Measurements from ENCODE around the gene VSX2. TPM values are rescaled to one million over a fixed set of nuclear protein-coding genes. Genes with fewer than 3 reads are reported as not detected.

Gene VSX2
- total RNA-seq, 2 donors from 2014 or later = not detected

GRCh38 chr14:74278080-74278479 lies 38.8 kb downstream of the VSX2 start:
- Histone ChIP-seq H3K9me3 (no peaks in the 10 kb centered on the region), H3K4me1 (no peaks in the 10 kb centered on the region), H3K4me3 (no peak overlapping the region), H3K27ac (no peak overlapping the region), H3K27me3 (no peaks in the 10 kb centered on the region), H3K36me3 (replicated peaks in 1 of 2; ENCODE audit: insufficient read depth in 1 of 2, low read depth in 2 of 2) (no peaks in the 10 kb centered on the region)
- WGBS, 2 donors = 83 to 97% methylated on average over 1 to 2 of the region's 2 CpGs
- intact Hi-C loops (cut with DNase I) = no loop called here
- DNase-seq (no peak), ATAC-seq (no peak)
- TF ChIP-seq POLR2A (IDR thresholded peaks at IDR 0.05) (no peak), CTCF (IDR thresholded peaks at IDR 0.05) (no peak)

- TF ChIP-seq POLR2A (IDR thresholded peaks at IDR 0.05) = no peak
- Histone ChIP-seq H3K4me1 (no peaks in the 10 kb centered on the region), H3K27me3 (no peaks in the 10 kb centered on the region), H3K9me3 (no peaks in the 10 kb centered on the region), H3K36me3 (replicated peaks in 1 of 2; ENCODE audit: insufficient read depth in 1 of 2, low read depth in 2 of 2) (peaks cover 0 to 14% of the 10 kb centered on the region in 2 donors), H3K4me3 (no peak overlapping the region), H3K27ac (no peak overlapping the region)
- no peak for ATAC-seq
- DNase-seq = no peak
- WGBS, 2 donors = 91% methylated on average over 2 of the region's 2 CpGs; no CpG with 5 or more reads in 1 of the 2 donors
- intact Hi-C loops (cut with DNase I) = no loop called here
These were observed 41.8 kb downstream of the VSX2 start for GRCh38 chr14:74281069-74281468.

- peaks cover 8 to 24% of the 10 kb centered on the region in 2 donors for H3K36me3 ChIP-seq (replicated peaks in 1 of 2; ENCODE audit: insufficient read depth in 1 of 2, low read depth in 2 of 2)
- H3K4me3 ChIP-seq = no peak overlapping the region
- no peaks in the 10 kb centered on the region for H3K27me3 ChIP-seq
- ATAC-seq (no peak), DNase-seq (no peak)
- TF ChIP-seq POLR2A (IDR thresholded peaks at IDR 0.05) (no peak), CTCF (IDR thresholded peaks at IDR 0.05) (no peak)
- no peaks in the 10 kb centered on the region for H3K4me1 ChIP-seq
- whole genome bisulfite sequencing, 2 donors = 87 to 89% methylated on average over 7 of the region's 7 CpGs
- no peak overlapping the region for H3K27ac ChIP-seq
- H3K9me3 ChIP-seq = no peaks in the 10 kb centered on the region
- intact Hi-C loops (cut with DNase I) = no loop called here
These were observed 47.5 kb downstream of the VSX2 start for GRCh38 chr14:74286736-74287135.

- Histone ChIP-seq H3K36me3 (replicated peaks in 1 of 2; ENCODE audit: insufficient read depth in 1 of 2, low read depth in 2 of 2) (peaks cover 8 to 16% of the 10 kb centered on the region in 2 donors), H3K4me3 (no peak overlapping the region), H3K4me1 (no peaks in the 10 kb centered on the region), H3K9me3 (no peaks in the 10 kb centered on the region), H3K27ac (no peak overlapping the region), H3K27me3 (no peaks in the 10 kb centered on the region)
- ATAC-seq = no peak
- TF ChIP-seq CTCF (IDR thresholded peaks at IDR 0.05) (no peak), POLR2A (IDR thresholded peaks at IDR 0.05) (no peak)
- intact Hi-C loops (cut with DNase I) = no loop called here
- no peak for DNase-seq
- whole genome bisulfite sequencing, 2 donors = 79 to 96% methylated on average over 4 to 5 of the region's 5 CpGs
These were observed 50.6 kb downstream of the VSX2 start for GRCh38 chr14:74289801-74290200.

- Histone ChIP-seq H3K4me1 (no peaks in the 10 kb centered on the region), H3K27ac (no peak overlapping the region), H3K4me3 (no peak overlapping the region), H3K36me3 (replicated peaks in 1 of 2; ENCODE audit: insufficient read depth in 1 of 2, low read depth in 2 of 2) (peaks cover 8 to 16% of the 10 kb centered on the region in 2 donors), H3K27me3 (no peaks in the 10 kb centered on the region), H3K9me3 (no peaks in the 10 kb centered on the region)
- DNase-seq (no peak), ATAC-seq (no peak)
- no peak for TF ChIP-seq POLR2A (IDR thresholded peaks at IDR 0.05)
- peak in 1 of 7 experiments; percentile 26 for TF ChIP-seq CTCF (IDR thresholded peaks at IDR 0.05)
- intact Hi-C loops (cut with DNase I) = no loop called here
- WGBS, 2 donors = 71 to 81% methylated on average over 7 of the region's 7 CpGs
These were observed 51.2 kb downstream of the VSX2 start for GRCh38 chr14:74290415-74290814.

Data from body of pancreas (tissue), 4 donors.